Thyroid gland (tissue), 4 donors: ENCODE data around the gene ANKMY1.

ENCODE experiments used
- POLR2A ChIP-seq, 2 donors: fragments of 450-650 bp; IDR thresholded peaks; one replicate each; pipeline ENCODE4 v1.6.1; 2017; ENCODE audit warnings: antibody characterized with exemption in 2 of 2, mild to moderate bottlenecking in 2 of 2, moderate library complexity in 1 of 2
- TF ChIP-seq, protein P1 (sequence below), 6 experiments: fragments of 200-600 bp in 3 of 6; fragments of 450-650 bp in 3 of 6; sonication (generic) in 3 of 6; IDR thresholded peaks; one replicate each; pipeline ENCODE4 v1.5.1; 2016 to 2019; ENCODE audit warnings: antibody characterized with exemption in 6 of 6, mild to moderate bottlenecking in 2 of 6, inconsistent platforms in 1 of 6, moderate library complexity in 1 of 6

DNA sequence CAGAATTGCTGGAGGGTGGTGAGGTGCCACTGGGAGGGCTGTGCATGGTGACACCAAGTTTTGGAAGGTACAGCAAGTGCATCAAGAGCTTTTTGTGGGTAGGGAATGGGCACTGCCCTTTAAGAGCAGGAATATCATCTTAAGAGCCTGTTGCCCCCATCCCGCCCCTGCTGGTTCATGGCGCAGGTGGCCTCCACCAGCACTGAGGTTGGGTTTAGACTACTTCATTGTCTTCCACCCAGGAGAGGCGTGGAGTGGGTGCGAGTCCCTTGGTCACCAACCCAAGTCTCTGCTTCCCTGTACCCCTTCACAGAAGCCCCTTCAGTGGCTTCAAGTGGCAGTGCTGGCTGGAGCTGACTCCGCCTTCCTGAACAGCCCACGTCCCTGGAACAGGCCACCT lies 18.2 kb upstream of the ANKMY1 start:
- no peak for TF ChIP-seq POLR2A (IDR thresholded peaks at IDR 0.05)
- TF ChIP-seq, protein P1, sequence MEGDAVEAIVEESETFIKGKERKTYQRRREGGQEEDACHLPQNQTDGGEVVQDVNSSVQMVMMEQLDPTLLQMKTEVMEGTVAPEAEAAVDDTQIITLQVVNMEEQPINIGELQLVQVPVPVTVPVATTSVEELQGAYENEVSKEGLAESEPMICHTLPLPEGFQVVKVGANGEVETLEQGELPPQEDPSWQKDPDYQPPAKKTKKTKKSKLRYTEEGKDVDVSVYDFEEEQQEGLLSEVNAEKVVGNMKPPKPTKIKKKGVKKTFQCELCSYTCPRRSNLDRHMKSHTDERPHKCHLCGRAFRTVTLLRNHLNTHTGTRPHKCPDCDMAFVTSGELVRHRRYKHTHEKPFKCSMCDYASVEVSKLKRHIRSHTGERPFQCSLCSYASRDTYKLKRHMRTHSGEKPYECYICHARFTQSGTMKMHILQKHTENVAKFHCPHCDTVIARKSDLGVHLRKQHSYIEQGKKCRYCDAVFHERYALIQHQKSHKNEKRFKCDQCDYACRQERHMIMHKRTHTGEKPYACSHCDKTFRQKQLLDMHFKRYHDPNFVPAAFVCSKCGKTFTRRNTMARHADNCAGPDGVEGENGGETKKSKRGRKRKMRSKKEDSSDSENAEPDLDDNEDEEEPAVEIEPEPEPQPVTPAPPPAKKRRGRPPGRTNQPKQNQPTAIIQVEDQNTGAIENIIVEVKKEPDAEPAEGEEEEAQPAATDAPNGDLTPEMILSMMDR (IDR thresholded peaks at IDR 0.05): no peak
